H1 (cell line): ENCODE measurements around the gene CTCF. TPM values are rescaled to one million over a fixed set of nuclear protein-coding genes. Genes with fewer than 3 reads are reported as not detected.

Experiments
- BRCA1 ChIP-seq: IDR thresholded peaks from 2 replicates; pipeline ENCODE4 v1.6.1; 2012; ENCODE audit warnings: low read depth, low read length, improper control_type of control experiment
- CBX5 ChIP-seq: fragments of 300-800, 300-1000 bp; sonication (generic); IDR thresholded peaks from 2 replicates; pipeline ENCODE4 v1.7.1; 2016; ENCODE audit warnings: antibody characterized with exemption, low read length, low read depth
- E2F6 ChIP-seq: IDR thresholded peaks from 2 replicates; pipeline ENCODE4 v1.6.1; 2012; ENCODE audit warnings: inconsistent platforms
- JUN ChIP-seq: IDR thresholded peaks from 2 replicates; pipeline ENCODE4 v1.6.1; 2011; ENCODE audit warnings: low read depth, mild to moderate bottlenecking, improper control_type of control experiment, low read length
- KDM4A ChIP-seq: IDR thresholded peaks from one replicate; pipeline ENCODE4 v1.7.1; 2012; ENCODE audit warnings: low read depth, mild to moderate bottlenecking, moderate library complexity, low read length, inconsistent platforms; ENCODE audit not compliant: severe bottlenecking
- MAFK ChIP-seq: IDR thresholded peaks from 2 replicates; pipeline ENCODE4 v1.6.1; 2012; ENCODE audit warnings: low read depth, mild to moderate bottlenecking, improper control_type of control experiment, low read length
- MAX ChIP-seq: IDR thresholded peaks from 2 replicates; pipeline ENCODE4 v1.6.1; 2012; ENCODE audit warnings: inconsistent platforms
- NANOG ChIP-seq: IDR thresholded peaks from 2 replicates; pipeline ENCODE4 v1.6.1; 2011; ENCODE audit warnings: low read length, low read depth, mild to moderate bottlenecking, inconsistent platforms; ENCODE audit not compliant: insufficient read depth, poor library complexity, severe bottlenecking
- PHF8 ChIP-seq: fragments of 200-600 bp; sonication (generic); conservative IDR thresholded peaks from 2 replicates; pipeline ENCODE4 v1.7.1; 2012; ENCODE audit warnings: low read depth, mild to moderate bottlenecking, inconsistent platforms, low read length, moderate library complexity
- POLR2A ChIP-seq, 2 experiments: IDR thresholded peaks; 1 replicate in 1 of 2; 2 replicates in 1 of 2; pipeline ENCODE4 v1.6.1; 2011; ENCODE audit warnings: low read depth in 2 of 2, low read length in 2 of 2, mild to moderate bottlenecking in 2 of 2; ENCODE audit errors: control extremely low read depth in 1 of 2
- POLR2AphosphoS5 ChIP-seq: IDR thresholded peaks from 2 replicates; pipeline ENCODE4 v1.6.1; 2011; ENCODE audit warnings: low read depth, low read length
- RFX5 ChIP-seq: IDR thresholded peaks from 2 replicates; pipeline ENCODE4 v1.6.1; 2011; ENCODE audit warnings: low read depth, low read length, improper control_type of control experiment, borderline replicate concordance
- RNF2 ChIP-seq: fragments of 200-900, 300-1000 bp; sonication (generic); IDR thresholded peaks from 2 replicates; pipeline ENCODE4 v1.7.1; 2016; ENCODE audit warnings: borderline replicate concordance, low read depth, mild to moderate bottlenecking, antibody characterized with exemption, low read length; ENCODE audit not compliant: poor library complexity, severe bottlenecking; ENCODE audit errors: missing control alignments
- RXRA ChIP-seq: IDR thresholded peaks from 2 replicates; pipeline ENCODE4 v1.6.1; 2011; ENCODE audit warnings: low read depth, mild to moderate bottlenecking, low read length, moderate library complexity; ENCODE audit not compliant: insufficient read depth
- SIRT6 ChIP-seq: IDR thresholded peaks from one replicate; pipeline ENCODE4 v1.7.1; 2012; ENCODE audit warnings: low read length, inconsistent platforms
- SIX5 ChIP-seq: IDR thresholded peaks from 2 replicates; pipeline ENCODE4 v1.6.1; 2011; ENCODE audit warnings: mild to moderate bottlenecking, low read depth, low read length
- SP1 ChIP-seq: IDR thresholded peaks from 2 replicates; pipeline ENCODE4 v1.6.1; 2011; ENCODE audit warnings: low read depth, low read length
- SRF ChIP-seq: IDR thresholded peaks from 2 replicates; pipeline ENCODE4 v1.6.1; 2011; ENCODE audit warnings: mild to moderate bottlenecking, low read depth, low read length, moderate library complexity
- SUZ12 ChIP-seq: fragments of 200-600 bp; sonication (generic); IDR thresholded peaks from 2 replicates; pipeline ENCODE4 v1.6.1; 2012; ENCODE audit warnings: mild to moderate bottlenecking, inconsistent platforms, low read length, moderate library complexity, mixed read lengths
- TAF1 ChIP-seq: IDR thresholded peaks from 2 replicates; pipeline ENCODE4 v1.6.1; 2011; ENCODE audit warnings: mild to moderate bottlenecking, low read depth, low read length
- TBP ChIP-seq: IDR thresholded peaks from 2 replicates; pipeline ENCODE4 v1.6.1; 2011; ENCODE audit warnings: low read depth, low read length, improper control_type of control experiment
- TEAD4 ChIP-seq: IDR thresholded peaks from 2 replicates; pipeline ENCODE4 v1.6.1; 2012; ENCODE audit warnings: low read depth, low read length, inconsistent platforms, mixed read lengths
- USF2 ChIP-seq: IDR thresholded peaks from 2 replicates; pipeline ENCODE4 v1.6.1; 2011; ENCODE audit warnings: low read length, improper control_type of control experiment
- polyA plus RNA-seq, 7 experiments: library from polyadenylated mRNA; depleted of rRNA in 3 of 7; stranded (reverse) in 5 of 7; unstranded in 2 of 7; fragments of >200 nt in 5 of 7; fragments of 200-250 nt in 2 of 7; gene quantifications; 1 replicate in 5 of 7; 2 replicates in 1 of 7; 4 replicates in 1 of 7; pipeline versions ENCODE4 v1.2.1 to v1.2.3, GENCODE V29; 2011 to 2013; ENCODE audit warnings: missing spikeins in 2 of 7, mixed read lengths in 2 of 7
- total RNA-seq: library from RNA; stranded (reverse); fragmentation: NEBNext Ultra II Directional; extraction: Animal tissue kit (Norgen Biotek cat#: 25700); gene quantifications from 2 replicates; pipeline ENCODE4 v1.2.1, GENCODE V29; 2021

CTCF gene
- total and polyA plus RNA-seq, 2 of the 8 experiments (the other 6 are each of a cell fraction or from before 2014, with no cell fraction given), result 32.4 to 66.0 TPM

- TF ChIP-seq USF2 (no peak), KDM4A (no peak), SRF (no peak), CBX5 (no peak), SIX5 (no peak), TEAD4 (no peak), MAX (peak; percentile 20), MAFK (no peak), E2F6 (no peak), RFX5 (no peak), TAF1 (peak; percentile 94), BRCA1 (no peak), SIRT6 (no peak), TBP (peak; percentile 65), NANOG (peak; percentile 1), SUZ12 (no peak), POLR2AphosphoS5 (peak; percentile 71; the same call in 1 of the 2 replicates), SP1 (peak; percentile 39; the same call in 1 of the 2 replicates), RNF2 (no peak), JUN (no peak), POLR2A (IDR thresholded peaks at IDR 0.05; ENCODE audit: control extremely low read depth in 1 of 2, low read depth in 2 of 2, low read length in 2 of 2) (peak; percentile 70 to 84), PHF8 (peak; percentile 78), RXRA (no peak)
Measured at GRCh38 chr16:67562918-67563707, 787 bp downstream of the CTCF start (continued).
